GM12878 (cell line): Measurements from ENCODE around the gene FOXP1. TPM values are rescaled to one million over a fixed set of nuclear protein-coding genes. Genes with fewer than 3 reads are reported as not detected.
A peak's percentile ranks its signal among the peaks of the same experiment; 100 is the strongest.

Experiments
- ATAC-seq: fragments of 200-7000 bp; cut with Tn5 transposase; 3 replicates; pipeline ENCODE4 v1.9.1; 2020; ENCODE audit warnings: mild to moderate bottlenecking, moderate library complexity
- BruUV-seq: library from RNA; stranded (reverse); fragments of 400-500 nt; replicated peaks from 2 replicates; lab custom pipeline; 2021; lab: Mats Ljungman, UMichigan
- CTCF ChIA-PET: fragments of 300-600 bp; sonication (Branson Sonifier 250); formaldehyde crosslinking; extraction: SDS; loops from one replicate; lab custom pipeline; 2021; ENCODE audit warnings: inconsistent platforms; lab: Yijun Ruan, JAX
- POLR2A ChIA-PET: fragments of 350-600 bp; formaldehyde crosslinking; extraction: SDS; loops from one replicate; lab custom pipeline; 2021; ENCODE audit warnings: inconsistent platforms; lab: Charles Lee
- RAD21 ChIA-PET: fragments of 300-600 bp; sonication (Branson Sonifier 250); formaldehyde crosslinking; loops from one replicate; lab custom pipeline; 2023; ENCODE audit warnings: antibody characterized with exemption; ENCODE audit not compliant: unreplicated experiment; lab: Charles Lee
- SMC1A ChIA-PET: fragments of 300-600 bp; sonication (Branson Sonifier 250); formaldehyde crosslinking; loops from one replicate; lab custom pipeline; 2023; ENCODE audit not compliant: unreplicated experiment, uncharacterized antibody; lab: Charles Lee
- DNase-seq: peaks from one replicate; pipeline ENCODE4 v3.0.0-alpha.2; 2011; ENCODE audit warnings: low read depth, low spot score
- FAIRE-seq: peaks from 3 replicates; lab custom pipeline; 2011; peaks lifted over from hg19 to GRCh38; lab: Jason Lieb, UNC
- H2AFZ ChIP-seq: 2 replicates; pipeline ENCODE4 v1.6.0; 2011; ENCODE audit warnings: low read depth, low read length, control low read depth; ENCODE audit not compliant: control insufficient read depth
- H3K27ac ChIP-seq: 2 replicates; pipeline ENCODE4 v1.5.1; 2011; ENCODE audit warnings: control low read depth; ENCODE audit not compliant: control insufficient read depth, insufficient read depth
- H3K27me3 ChIP-seq, 2 experiments: replicated peaks in 1 of 2; 2 replicates each; pipeline versions ENCODE4 v1.6.0 to v1.6.1; 2011; ENCODE audit warnings: low read length in 1 of 2; ENCODE audit not compliant: control insufficient read depth in 2 of 2, insufficient read depth in 2 of 2
- H3K36me3 ChIP-seq, 2 experiments: 2 replicates each; pipeline ENCODE4 v1.5.1; 2011; ENCODE audit warnings: low read length in 1 of 2; ENCODE audit not compliant: control insufficient read depth in 2 of 2, insufficient read depth in 2 of 2
- H3K4me1 ChIP-seq: 2 replicates; pipeline ENCODE4 v1.6.1; 2011; ENCODE audit warnings: mild to moderate bottlenecking, low read length, moderate library complexity, mixed read lengths; ENCODE audit not compliant: control insufficient read depth, insufficient read depth
- H3K4me2 ChIP-seq: 2 replicates; pipeline ENCODE4 v1.6.0; 2011; ENCODE audit warnings: control low read depth; ENCODE audit not compliant: control insufficient read depth, insufficient read depth
- H3K4me3 ChIP-seq: fragments of 200-600 bp; sonication (generic); 2 replicates; pipeline ENCODE4 v1.5.1; 2016
- H3K79me2 ChIP-seq: 2 replicates; pipeline ENCODE4 v1.6.0; 2011; ENCODE audit warnings: low read length; ENCODE audit not compliant: control insufficient read depth, insufficient read depth
- H3K9ac ChIP-seq: 2 replicates; pipeline ENCODE4 v1.8.0; 2011; ENCODE audit warnings: low read length, control low read depth, mixed read lengths; ENCODE audit not compliant: control insufficient read depth, insufficient read depth
- H3K9me3 ChIP-seq: replicated peaks from 3 replicates; pipeline ENCODE4 v1.5.1; 2011; ENCODE audit warnings: mild to moderate bottlenecking, low read length; ENCODE audit not compliant: control insufficient read depth, insufficient read depth
- H4K20me1 ChIP-seq: 2 replicates; pipeline ENCODE4 v1.6.0; 2011; ENCODE audit not compliant: control insufficient read depth, insufficient read depth
- CEBPB ChIP-seq, 2 experiments: fragments of 150-350 bp in 1 of 2; IDR thresholded peaks; 2 replicates each; pipeline ENCODE4 v1.6.1; 2012 to 2014; ENCODE audit warnings: low read depth in 2 of 2, low read length in 2 of 2, borderline replicate concordance in 1 of 2, inconsistent platforms in 1 of 2
- CREM ChIP-seq: IDR thresholded peaks from 2 replicates; pipeline ENCODE4 v1.6.1; 2014; ENCODE audit warnings: antibody characterized with exemption, low read depth
- ESRRA ChIP-seq: IDR thresholded peaks from 2 replicates; pipeline ENCODE4 v1.6.1; 2012; ENCODE audit warnings: mild to moderate bottlenecking, low read length, improper control_type of control experiment
- NFIC ChIP-seq: IDR thresholded peaks from 2 replicates; pipeline ENCODE4 v1.6.1; 2012; ENCODE audit warnings: low read depth, mild to moderate bottlenecking, inconsistent platforms, low read length, moderate library complexity
- PML ChIP-seq: IDR thresholded peaks from 2 replicates; pipeline ENCODE4 v1.6.1; 2012; ENCODE audit warnings: low read length, inconsistent platforms
- RAD51 ChIP-seq: fragments of 450-650 bp; IDR thresholded peaks from 2 replicates; pipeline ENCODE4 v1.6.1; 2016; ENCODE audit warnings: moderate library complexity, mild to moderate bottlenecking, inconsistent platforms
- RB1 ChIP-seq: fragments of 450-650 bp; formaldehyde crosslinking; IDR thresholded peaks from 2 replicates; pipeline ENCODE4 v1.6.1; 2017; ENCODE audit warnings: mild to moderate bottlenecking, borderline replicate concordance
- ZNF217 ChIP-seq: fragments of 450-650 bp; IDR thresholded peaks from 2 replicates; pipeline ENCODE4 v1.6.1; 2017; ENCODE audit warnings: antibody characterized with exemption, mild to moderate bottlenecking
- WGBS: methylation state at CpG from one replicate; pipeline ENCODE4 v1.1.6; 2016; ENCODE audit warnings: low lambda C conversion rate; ENCODE audit not compliant: insufficient replicate concordance, insufficient coverage; ENCODE audit errors: missing lambda C conversion rate; 5-methylcytosine and 5-hydroxymethylcytosine counted together
- in situ Hi-C: fragments of 300-500 bp; cut with MboI; formaldehyde crosslinking; loops from 9 replicates; pipeline ENCODE4 v1.14.3; 2018; ENCODE audit warnings: mixed read lengths
- intact Hi-C: fragments of 100-400 bp; cut with micrococcal nuclease; formaldehyde crosslinking; loops from one replicate; pipeline ENCODE4 v1.14.2; 2022; ENCODE audit not compliant: unreplicated experiment
- polyA plus RNA-seq, 11 experiments: library from polyadenylated mRNA; depleted of rRNA in 4 of 11; unstranded in 6 of 11; stranded (reverse) in 5 of 11; fragments of >200 nt; fragmentation: Nextera tagmentation in 4 of 11; fragmentation: Illumina TruSeq in 1 of 11; extraction: Ambion mirVana in 4 of 11; extraction: Trizol in 1 of 11; gene quantifications; 1 replicate in 1 of 11; 2 replicates in 10 of 11; pipeline versions ENCODE4 v1.2.1 to v1.2.3, GENCODE V29; 2011 to 2016; ENCODE audit warnings: inconsistent platforms in 2 of 11, missing spikeins in 2 of 11, low read depth in 1 of 11
- total RNA-seq, 4 experiments: library from RNA; depleted of rRNA in 3 of 4; stranded (reverse); fragments of >200 nt in 3 of 4; fragmentation: Illumina TruSeq in 1 of 4; extraction: Trizol in 1 of 4; gene quantifications; 2 replicates each; pipeline versions ENCODE4 v1.2.1 to v1.2.3, GENCODE V29; 2013 to 2021
- TF ChIP-seq, protein P1 (sequence below): fragments of 450-650 bp; IDR thresholded peaks from 2 replicates; pipeline ENCODE4 v1.6.1; 2016; ENCODE audit warnings: mild to moderate bottlenecking, moderate library complexity, borderline replicate concordance
- TF ChIP-seq, protein P2 (sequence below): IDR thresholded peaks from 2 replicates; pipeline ENCODE4 v1.6.1; 2011; ENCODE audit warnings: borderline replicate concordance, low read depth, mild to moderate bottlenecking, moderate library complexity, low read length; ENCODE audit not compliant: insufficient read depth, poor library complexity, severe bottlenecking
- TF ChIP-seq, protein P3 (sequence below): IDR thresholded peaks from 2 replicates; pipeline ENCODE4 v1.6.1; 2011; ENCODE audit warnings: low read depth, mild to moderate bottlenecking, low read length, moderate library complexity, borderline replicate concordance; ENCODE audit errors: extremely low read depth

Gene FOXP1
- total and polyA plus RNA-seq, 10 of the 15 experiments (the other 5 are each of a cell fraction or from before 2014, with no cell fraction given), result 0.05 to 1.6 (median 0.20) TPM; not detected in 1

GRCh38 chr3:71035886-71036285 lies 547.6 kb downstream of the FOXP1 start:
- Histone ChIP-seq H3K27me3 (no peaks in the 10 kb centered on the region; a peak in 1 of 4 replicates), H3K36me3 (no peaks in the 10 kb centered on the region), H4K20me1 (no peaks in the 10 kb centered on the region), H3K4me1 (no peaks in the 10 kb centered on the region), H3K4me2 (no peak overlapping the region), H3K9me3 (no peaks in the 10 kb centered on the region), H3K4me3 (no peak overlapping the region), H2AFZ (no peak overlapping the region), H3K9ac (no peak overlapping the region), H3K27ac (no peak overlapping the region), H3K79me2 (no peaks in the 10 kb centered on the region)
- in situ Hi-C loops (no loop called here), intact Hi-C loops (no loop called here)
- POLR2A ChIA-PET, result no interaction called here
- 72% methylated on average over 5 of the region's 5 CpGs for WGBS
- BruUV-seq, result no TSS peak
- TF ChIP-seq RB1 (no peak), ZNF217 (no peak), CREM (no peak), RAD51 (no peak), PML (no peak)
- DNase-seq (no peak), FAIRE-seq (no peak), ATAC-seq (no peak)
- SMC1A ChIA-PET, result interaction anchor here (0.6 kb wide), 2 partner anchors 80 to 410 kb away, joined by 3 read pairs; no protein-coding TSS in a partner anchor
- CTCF ChIA-PET, result no interaction called here
- RAD21 ChIA-PET, result no interaction called here

DNA sequence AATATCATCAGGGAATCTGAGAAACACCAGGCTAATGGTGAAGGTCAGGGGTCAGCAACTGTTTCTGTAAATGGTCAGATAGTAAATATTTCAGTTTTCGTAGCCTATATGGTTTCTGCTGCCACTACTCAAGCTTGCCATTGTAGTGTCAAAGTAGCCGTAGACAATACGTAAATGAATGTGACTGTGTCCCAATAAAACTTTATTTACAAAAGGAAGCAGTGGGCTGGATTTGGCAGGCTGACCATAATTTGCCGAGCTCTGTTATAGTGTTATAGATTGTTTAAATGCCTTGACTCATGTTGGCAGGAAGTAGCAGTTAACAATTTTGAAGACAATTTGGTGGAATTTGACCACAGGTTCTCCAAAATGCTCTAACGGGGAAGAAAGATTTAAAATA lies 548.2 kb downstream of the FOXP1 start:
- CTCF ChIA-PET, result no interaction called here

More for the DNA sequence above, 548.2 kb downstream of the FOXP1 start:
- Histone ChIP-seq H4K20me1 (no peaks in the 10 kb centered on the region), H3K9ac (no peak overlapping the region), H3K27me3 (no peaks in the 10 kb centered on the region), H3K27ac (no peak overlapping the region), H2AFZ (no peak overlapping the region), H3K4me3 (no peak overlapping the region), H3K36me3 (no peaks in the 10 kb centered on the region), H3K4me1 (no peaks in the 10 kb centered on the region), H3K4me2 (no peak overlapping the region), H3K9me3 (no peaks in the 10 kb centered on the region), H3K79me2 (no peaks in the 10 kb centered on the region)
- RAD21 ChIA-PET, result no interaction called here
- SMC1A ChIA-PET, result interaction anchor here (0.6 kb wide), 2 partner anchors 80 to 409 kb away, joined by 3 read pairs; no protein-coding TSS in a partner anchor
- WGBS, result 54% methylated on average over 5 of the region's 5 CpGs
- DNase-seq (no peak), ATAC-seq (no peak), FAIRE-seq (no peak)
- POLR2A ChIA-PET, result no interaction called here
- BruUV-seq, result no TSS peak
- in situ Hi-C loops, result no loop called here
- no peak for TF ChIP-seq NFIC
- TF ChIP-seq, protein P1, sequence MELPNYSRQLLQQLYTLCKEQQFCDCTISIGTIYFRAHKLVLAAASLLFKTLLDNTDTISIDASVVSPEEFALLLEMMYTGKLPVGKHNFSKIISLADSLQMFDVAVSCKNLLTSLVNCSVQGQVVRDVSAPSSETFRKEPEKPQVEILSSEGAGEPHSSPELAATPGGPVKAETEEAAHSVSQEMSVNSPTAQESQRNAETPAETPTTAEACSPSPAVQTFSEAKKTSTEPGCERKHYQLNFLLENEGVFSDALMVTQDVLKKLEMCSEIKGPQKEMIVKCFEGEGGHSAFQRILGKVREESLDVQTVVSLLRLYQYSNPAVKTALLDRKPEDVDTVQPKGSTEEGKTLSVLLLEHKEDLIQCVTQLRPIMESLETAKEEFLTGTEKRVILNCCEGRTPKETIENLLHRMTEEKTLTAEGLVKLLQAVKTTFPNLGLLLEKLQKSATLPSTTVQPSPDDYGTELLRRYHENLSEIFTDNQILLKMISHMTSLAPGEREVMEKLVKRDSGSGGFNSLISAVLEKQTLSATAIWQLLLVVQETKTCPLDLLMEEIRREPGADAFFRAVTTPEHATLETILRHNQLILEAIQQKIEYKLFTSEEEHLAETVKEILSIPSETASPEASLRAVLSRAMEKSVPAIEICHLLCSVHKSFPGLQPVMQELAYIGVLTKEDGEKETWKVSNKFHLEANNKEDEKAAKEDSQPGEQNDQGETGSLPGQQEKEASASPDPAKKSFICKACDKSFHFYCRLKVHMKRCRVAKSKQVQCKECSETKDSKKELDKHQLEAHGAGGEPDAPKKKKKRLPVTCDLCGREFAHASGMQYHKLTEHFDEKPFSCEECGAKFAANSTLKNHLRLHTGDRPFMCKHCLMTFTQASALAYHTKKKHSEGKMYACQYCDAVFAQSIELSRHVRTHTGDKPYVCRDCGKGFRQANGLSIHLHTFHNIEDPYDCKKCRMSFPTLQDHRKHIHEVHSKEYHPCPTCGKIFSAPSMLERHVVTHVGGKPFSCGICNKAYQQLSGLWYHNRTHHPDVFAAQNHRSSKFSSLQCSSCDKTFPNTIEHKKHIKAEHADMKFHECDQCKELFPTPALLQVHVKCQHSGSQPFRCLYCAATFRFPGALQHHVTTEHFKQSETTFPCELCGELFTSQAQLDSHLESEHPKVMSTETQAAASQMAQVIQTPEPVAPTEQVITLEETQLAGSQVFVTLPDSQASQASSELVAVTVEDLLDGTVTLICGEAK, result peak; percentile 36; the same call in 1 of the 2 replicates
- no peak for TF ChIP-seq CEBPB (IDR thresholded peaks at IDR 0.05; ENCODE audit: borderline replicate concordance in 1 of 2, low read depth in 2 of 2, low read length in 2 of 2)
- TF ChIP-seq, protein P2, sequence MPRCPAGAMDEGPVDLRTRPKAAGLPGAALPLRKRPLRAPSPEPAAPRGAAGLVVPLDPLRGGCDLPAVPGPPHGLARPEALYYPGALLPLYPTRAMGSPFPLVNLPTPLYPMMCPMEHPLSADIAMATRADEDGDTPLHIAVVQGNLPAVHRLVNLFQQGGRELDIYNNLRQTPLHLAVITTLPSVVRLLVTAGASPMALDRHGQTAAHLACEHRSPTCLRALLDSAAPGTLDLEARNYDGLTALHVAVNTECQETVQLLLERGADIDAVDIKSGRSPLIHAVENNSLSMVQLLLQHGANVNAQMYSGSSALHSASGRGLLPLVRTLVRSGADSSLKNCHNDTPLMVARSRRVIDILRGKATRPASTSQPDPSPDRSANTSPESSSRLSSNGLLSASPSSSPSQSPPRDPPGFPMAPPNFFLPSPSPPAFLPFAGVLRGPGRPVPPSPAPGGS, result no peak
- TF ChIP-seq ESRRA, result no peak
- TF ChIP-seq, protein P3, sequence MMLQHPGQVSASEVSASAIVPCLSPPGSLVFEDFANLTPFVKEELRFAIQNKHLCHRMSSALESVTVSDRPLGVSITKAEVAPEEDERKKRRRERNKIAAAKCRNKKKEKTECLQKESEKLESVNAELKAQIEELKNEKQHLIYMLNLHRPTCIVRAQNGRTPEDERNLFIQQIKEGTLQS, result no peak
- intact Hi-C loops, result no loop called here
